Activated CD8-positive, alpha-beta memory T cell treated with anti-CD3 and anti-CD28 coated beads for 48 hours (primary cell): Measurements from ENCODE around the gene CLIC5.

Source experiments
- DNase-seq, 3 experiments: peaks; one replicate each; pipeline ENCODE4 v3.0.0-alpha.2; 2020; ENCODE audit warnings: low read depth in 2 of 3, low spot score in 2 of 3

Gene CLIC5

GRCh38 chr6:46015119-46015968 lies at the start of gene CLIC5:
Gene CLIC5, minus strand, starts transcription at chr6:46015860. Its CDS starts 318 bp downstream, at chr6:46015542.
- no peak for DNase-seq

- DNase-seq: no peak
These were observed 47.3 kb upstream of the CLIC5 start for GRCh38 chr6:46062991-46063390.

DNA sequence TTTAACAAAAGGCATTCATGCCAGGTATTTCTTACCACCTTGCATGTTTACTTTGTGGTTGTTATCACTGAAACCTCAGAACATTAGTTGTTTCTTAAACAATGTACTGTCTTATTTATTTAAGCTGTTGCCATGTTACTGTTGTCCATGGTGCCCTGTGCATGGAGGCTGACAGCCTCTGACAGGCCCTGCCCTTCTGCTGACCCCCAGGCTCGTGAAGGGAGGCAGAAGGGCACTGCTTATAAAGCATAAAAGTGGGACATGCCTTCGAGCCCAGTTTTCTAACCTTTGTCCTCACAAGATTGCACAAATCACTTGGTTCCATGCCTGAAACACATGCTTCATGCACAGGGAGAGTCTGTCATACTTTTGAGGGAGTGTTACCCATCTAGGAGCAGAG lies 46.7 kb upstream of the CLIC5 start:
- no peak for DNase-seq

DNA sequence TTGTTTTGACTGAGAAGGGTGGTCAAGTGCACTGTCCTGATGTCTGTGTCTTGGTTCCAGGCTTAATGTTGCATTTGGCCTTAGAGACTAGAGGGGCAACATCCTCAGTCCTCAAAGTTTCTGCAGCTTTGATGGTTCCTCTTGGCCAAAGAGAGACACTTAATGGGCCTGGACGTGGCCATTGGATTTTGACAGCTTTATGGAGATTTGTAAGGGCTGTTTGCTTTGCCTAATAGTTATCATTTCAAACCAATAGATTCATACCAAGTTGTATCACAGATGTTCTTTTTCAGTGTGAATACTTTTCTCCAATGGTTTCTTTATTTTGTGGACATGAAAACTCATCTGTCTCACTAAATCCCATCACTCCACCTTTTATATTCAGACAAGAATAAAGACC lies 45.8 kb upstream of the CLIC5 start:
- DNase-seq: no peak

DNA sequence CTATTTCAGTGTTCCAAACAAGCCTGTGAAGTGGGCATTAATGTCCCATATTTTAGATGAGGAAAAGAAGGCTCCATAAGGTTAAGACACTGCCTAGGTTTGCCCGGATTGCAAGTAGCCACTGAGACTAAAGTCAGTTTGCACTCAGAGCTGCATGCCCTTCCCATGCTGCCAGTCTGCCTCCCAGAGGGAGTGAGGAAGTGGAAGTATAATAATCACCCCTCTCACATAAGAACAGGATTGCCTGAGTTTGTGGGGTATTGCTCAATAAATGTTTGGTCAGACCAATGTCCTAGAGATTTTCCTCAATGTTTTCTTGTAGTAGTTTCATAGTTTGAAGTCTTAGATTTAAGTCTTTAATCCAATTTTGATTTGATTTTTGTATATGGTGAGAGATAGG lies 43.9 kb upstream of the CLIC5 start:
- no peak for DNase-seq

DNA sequence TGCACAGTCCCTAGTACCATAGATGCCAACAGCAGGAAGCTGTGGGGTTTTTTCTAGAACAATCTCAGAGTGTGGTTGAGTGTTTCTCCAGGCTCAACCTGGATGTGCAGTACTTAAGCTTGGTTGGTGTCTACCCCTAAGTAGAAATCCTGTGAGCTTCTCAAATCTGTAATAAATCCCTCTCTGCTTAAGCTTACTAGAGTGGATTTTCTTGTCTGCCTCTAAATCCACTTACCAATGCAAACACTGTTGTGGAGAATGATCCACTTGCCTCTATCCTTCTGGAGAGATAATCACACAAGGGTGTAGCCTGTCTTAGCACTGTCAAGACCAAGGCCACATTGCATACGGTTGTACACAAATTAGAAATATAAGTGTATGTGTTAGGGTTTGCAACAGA lies 43.3 kb upstream of the CLIC5 start:
- no peak for DNase-seq

DNA sequence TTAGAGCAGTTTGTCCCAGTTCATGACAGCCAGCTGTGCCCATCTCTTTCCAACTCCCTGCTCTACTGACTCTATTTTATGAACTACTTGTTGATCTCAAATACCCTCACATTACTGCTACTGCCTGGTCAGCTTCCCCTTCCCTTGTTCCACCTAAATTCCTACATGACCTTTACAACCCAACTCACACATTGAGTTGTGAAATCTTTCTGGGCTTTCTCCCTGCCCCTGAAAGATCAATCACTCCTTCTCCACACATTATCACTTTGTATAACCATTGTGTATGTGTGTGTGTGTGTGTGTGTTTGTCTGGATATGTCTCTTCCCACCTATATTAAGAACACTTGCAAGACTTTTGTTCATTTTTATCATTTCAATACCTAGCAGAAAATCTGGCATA lies 42.1 kb upstream of the CLIC5 start:
- no peak for DNase-seq

DNA sequence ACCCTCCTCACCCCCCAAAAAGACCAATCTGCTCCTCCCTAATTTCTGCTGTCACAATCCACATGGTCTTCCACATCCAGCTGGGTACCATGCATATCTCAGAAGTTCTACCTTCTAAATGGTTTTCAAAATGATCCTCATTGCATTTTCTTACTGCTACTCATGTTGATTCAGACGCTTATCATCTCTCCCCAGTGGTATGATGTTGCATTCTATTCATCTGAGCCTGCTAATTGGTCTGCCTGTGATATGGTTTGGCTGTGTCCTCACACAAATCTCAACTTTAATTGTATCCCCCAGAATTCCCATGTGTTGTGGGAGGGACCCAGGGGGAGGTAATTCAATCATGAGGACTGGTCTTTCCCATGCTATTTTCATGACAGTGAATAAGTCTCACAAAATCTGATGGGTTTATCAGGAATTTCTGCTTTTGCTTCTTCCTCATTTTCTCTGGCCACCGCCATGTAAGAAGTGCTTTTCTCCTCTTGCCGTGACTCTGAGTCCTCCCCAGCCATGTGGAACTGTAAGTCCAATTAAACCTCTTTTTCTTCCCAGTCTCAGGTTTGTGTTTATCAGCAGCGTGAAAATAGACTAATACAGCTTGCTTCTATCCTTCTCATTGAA lies 41.4 kb upstream of the CLIC5 start:
- no peak for DNase-seq

DNA sequence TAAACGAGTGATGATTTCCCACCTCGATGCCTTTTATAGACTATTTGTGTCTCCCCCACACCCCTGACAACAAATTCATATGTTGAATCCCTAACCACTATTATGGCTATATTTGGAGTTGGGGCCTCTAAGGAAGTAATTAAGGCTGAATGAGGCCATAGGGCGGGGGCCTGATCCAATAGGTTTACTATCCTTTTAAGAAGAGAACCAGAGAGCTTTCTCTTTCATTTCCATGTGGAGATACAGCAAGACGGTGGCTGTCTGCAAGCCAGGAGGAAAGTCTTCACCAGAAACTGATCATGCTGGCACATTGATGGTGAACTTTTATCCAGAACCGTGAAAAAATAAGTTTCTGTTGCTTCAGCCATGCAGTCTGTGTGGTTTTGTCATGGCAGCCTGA lies 38.9 kb upstream of the CLIC5 start:
- no peak for DNase-seq

DNA sequence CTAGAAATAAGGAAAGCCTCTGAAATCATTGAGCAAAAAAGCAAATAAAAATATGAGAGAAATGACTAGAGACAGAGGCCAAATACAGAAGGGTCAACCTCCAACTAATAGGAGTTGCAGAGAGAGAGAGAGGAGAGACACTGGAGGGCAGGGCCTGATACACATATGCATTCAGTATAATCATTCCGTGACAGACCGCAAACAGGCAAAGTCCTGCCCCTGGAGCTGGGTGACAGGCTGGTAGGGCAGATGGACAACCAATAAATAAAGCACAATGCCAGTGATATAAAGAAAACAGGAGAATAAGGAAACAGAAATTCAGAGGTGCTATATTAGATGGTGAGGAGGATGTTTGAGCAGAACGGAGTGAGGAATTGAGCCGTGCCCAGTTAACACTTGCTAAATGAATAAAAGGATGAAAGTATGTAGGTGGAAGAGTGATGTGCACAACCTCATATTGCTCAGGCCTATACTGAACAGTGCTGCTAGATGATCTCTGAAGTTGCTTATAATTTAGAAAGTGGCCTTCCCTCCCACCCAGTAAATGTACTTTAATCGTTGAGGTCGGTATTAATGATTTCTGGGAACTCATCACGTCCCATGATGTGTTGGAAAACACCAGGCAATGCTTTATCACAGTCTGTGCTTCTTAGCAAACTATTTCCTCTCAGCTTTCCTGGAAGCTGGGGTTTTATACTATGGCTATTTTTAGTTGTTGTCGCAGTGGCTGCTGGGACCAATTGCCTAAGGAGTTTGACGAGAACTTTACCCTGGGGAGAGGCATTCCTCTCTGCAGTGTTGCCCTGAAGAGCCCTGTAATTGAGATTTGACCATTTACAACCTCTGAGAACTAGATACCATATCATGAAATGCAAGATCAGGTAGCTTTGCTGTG lies 37.6 kb upstream of the CLIC5 start:
- DNase-seq: no peak

- DNase-seq: no peak
These were observed 36.8 kb upstream of the CLIC5 start for GRCh38 chr6:46052479-46052878.

DNA sequence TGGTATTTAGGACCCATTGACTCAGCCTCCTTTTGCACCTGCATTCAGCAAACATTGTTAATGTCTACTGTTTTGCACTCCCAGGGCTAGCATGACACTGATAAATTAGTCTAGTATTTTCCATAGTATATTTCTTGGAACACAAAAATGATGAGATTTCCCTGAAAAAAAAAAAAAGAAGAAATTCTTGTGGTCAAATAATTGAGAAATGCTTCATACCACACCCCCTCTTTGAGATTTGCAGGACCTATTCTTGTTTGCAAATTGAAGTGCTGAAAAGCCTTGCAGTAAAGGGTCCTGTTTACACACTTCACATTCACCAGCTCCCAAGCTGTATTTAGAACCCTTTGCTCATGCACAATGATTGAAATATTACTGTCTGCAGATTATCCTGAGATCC lies 36.3 kb upstream of the CLIC5 start:
- no peak for DNase-seq

DNA sequence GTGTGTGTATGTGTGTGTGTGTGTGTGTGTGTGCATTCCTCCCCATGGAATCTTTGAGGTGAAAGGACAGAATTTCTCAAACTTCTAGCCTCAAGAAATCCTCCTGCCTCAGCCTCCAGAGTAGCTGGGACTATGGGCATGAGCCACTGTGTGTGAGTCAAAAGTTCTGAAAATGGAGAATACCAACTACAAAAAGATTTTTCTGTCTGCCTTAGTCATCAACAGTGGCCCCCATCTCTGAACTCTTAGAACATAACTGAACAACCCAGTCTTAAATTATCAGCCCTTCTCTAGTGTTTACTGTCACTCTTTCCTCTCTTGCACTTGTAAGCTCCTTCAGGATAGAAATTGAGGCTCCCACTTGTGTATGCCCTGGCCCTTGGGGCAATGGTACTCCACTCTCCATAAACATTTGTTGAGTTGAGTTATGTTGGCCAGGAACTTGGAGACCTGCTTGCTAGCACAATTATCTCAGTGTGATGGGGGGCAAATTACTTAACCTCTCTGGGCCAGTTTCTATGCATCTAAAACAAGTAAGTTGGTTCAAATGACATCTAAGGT lies 35.3 kb upstream of the CLIC5 start:
- no peak for DNase-seq

DNA sequence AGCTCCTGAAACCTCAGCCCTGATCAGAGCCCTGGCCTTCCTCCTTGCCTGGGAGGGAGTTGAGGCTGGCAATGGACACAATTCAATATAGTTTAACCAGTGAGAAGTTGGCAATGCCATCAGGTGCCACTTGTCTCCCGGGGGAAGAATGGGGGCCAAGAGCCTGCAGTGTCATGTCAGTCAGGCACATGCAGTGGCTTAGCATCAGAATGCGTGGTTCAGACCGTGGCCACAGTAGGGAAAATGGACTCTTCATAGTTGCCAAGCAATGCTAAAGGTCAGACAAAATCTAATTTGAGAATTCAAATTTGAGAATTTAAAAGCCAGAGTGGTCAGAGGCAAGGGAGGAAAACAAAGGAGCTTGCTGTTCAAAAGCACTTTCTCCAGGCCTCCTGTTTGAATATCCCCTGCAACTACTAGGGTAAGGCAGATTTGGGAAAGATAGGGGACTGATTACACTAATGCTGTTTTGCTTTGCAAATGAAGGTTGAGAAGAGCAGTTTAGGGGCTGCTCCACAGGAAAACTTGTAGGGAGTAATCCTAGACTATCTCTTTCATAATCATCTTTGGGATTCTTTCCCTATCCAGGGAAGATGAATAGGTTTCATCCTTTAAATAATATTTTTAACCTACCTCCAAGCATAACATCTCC lies 33.1 kb upstream of the CLIC5 start:
- no peak for DNase-seq

DNA sequence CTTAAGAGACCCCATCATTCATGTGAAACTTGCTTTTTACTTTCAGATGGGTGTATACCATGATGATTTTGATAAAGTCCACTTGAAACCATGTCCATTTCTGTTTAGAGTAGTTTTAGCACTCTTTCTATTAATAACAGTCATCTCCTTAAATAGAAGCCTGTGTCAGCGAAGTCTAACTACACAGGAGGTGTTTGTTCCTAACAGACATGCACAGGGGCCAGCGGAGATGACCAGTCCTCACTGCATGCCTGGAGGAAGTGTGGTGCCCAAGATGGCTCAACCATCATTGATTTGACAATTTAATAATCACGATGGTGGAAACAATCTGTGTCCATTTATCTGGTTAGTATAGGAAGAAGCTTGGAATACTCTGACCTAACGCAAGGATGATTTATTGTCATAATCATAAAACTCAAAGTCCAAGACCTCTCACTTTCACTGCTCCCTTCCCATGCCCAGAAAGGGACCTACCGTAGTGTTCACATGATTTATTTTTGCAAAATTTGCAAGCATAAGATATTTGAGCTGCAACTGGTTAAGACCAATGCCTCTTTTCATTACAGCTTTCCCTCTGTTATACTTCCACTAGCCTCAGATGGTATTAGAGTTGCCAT lies 31.0 kb upstream of the CLIC5 start:
- DNase-seq: no peak

DNA sequence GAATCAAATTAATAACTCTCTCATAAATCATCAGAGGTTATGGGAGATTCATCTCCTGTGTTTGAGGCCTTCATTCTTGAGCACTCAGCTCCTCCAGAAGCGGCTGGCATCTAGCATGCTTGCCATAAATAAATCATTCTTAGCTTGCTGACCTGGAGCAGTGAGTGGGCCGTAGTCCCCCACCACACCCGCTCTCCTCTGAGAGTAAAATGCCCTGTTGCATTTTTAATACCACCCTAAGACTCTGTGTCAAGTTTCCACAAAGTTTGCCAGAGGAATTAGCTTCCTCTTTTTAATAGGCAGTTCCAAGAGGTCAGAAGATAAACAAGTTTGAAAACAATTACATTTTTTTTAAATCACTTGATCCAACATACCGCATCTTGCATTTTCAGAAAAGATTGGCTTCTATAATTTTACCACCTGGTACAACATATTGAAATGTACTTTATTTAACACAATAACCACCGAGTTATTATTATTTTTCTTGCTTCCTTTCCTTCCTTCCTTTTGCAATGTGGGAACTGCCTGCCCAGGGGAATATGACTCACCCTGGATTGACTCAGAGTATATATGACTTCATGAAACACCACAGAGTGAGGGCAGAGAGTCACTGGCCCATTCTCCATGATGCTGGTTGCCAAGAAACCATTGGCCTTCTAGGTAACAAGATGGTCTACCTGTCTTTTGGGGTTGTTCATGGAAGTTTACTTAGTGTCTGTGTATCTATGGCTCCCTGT lies 29.4 kb upstream of the CLIC5 start:
- no peak for DNase-seq

GRCh38 chr6:46042355-46042999 lies 26.8 kb upstream of the CLIC5 start:
- no peak for DNase-seq

- DNase-seq: no peak
These were observed 24.6 kb upstream of the CLIC5 start for GRCh38 chr6:46040288-46040687.

DNA sequence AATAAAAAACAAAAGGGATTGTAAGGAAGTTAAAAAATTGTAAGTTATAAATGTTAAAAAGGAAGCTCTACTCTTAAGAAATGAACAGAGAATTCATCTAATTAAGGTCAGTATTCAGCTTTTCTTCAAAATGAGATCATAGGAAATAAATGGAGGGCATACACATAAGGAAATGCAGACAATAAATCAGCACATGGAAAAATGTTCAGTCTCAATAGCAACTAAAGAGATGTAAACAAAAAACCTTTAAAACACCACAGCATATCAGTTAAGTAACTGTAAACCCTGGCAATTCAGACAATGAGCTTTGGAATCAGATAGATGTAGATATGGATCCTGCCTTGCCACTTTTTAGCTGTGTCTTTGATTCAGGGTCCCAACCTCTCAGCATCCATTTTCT lies 24.0 kb upstream of the CLIC5 start:
- no peak for DNase-seq
